Liver (tissue), 9 donors: ENCODE measurements around the gene GZMM. TPM values are rescaled to one million over a fixed set of nuclear protein-coding genes. Genes with fewer than 3 reads are reported as not detected.

Experiments used
- DNase-seq: peaks from one replicate; pipeline ENCODE4 v3.0.0-alpha.2; 2017; ENCODE audit warnings: low spot score
- H3K27ac ChIP-seq, 2 donors: one replicate each; pipeline ENCODE4 v1.7.0; 2013; ENCODE audit warnings: inconsistent platforms in 2 of 2, low read length in 2 of 2, control low read depth in 1 of 2, low read depth in 1 of 2, mild to moderate bottlenecking in 1 of 2
- H3K27me3 ChIP-seq, 4 donors: one replicate each; pipeline versions ENCODE4 v1.6.1 to v1.7.0; 2013; ENCODE audit warnings: low read length in 3 of 4, inconsistent platforms in 1 of 4, mild to moderate bottlenecking in 1 of 4, moderate library complexity in 1 of 4; ENCODE audit not compliant: control insufficient read depth in 4 of 4, insufficient read depth in 4 of 4
- H3K36me3 ChIP-seq, 4 donors: one replicate each; pipeline versions ENCODE4 v1.6.1 to v1.7.0; 2013; ENCODE audit warnings: low read length in 3 of 4, mild to moderate bottlenecking in 3 of 4, low read depth in 1 of 4, moderate library complexity in 1 of 4; ENCODE audit not compliant: control insufficient read depth in 4 of 4, insufficient read depth in 3 of 4
- H3K4me1 ChIP-seq, 4 donors: one replicate each; pipeline versions ENCODE4 v1.6.1 to v1.7.0; 2013; ENCODE audit warnings: low read length in 3 of 4, mild to moderate bottlenecking in 3 of 4, moderate library complexity in 1 of 4; ENCODE audit not compliant: control insufficient read depth in 4 of 4, insufficient read depth in 4 of 4
- H3K4me3 ChIP-seq, 3 donors: one replicate each; pipeline versions ENCODE4 v1.6.1 to v1.7.0; 2013; ENCODE audit warnings: low read length in 3 of 3, control low read depth in 1 of 3, low read depth in 1 of 3, mild to moderate bottlenecking in 1 of 3
- H3K9ac ChIP-seq, 2 donors: one replicate each; pipeline ENCODE4 v1.7.0; 2013; ENCODE audit warnings: low read length in 2 of 2, mild to moderate bottlenecking in 2 of 2, moderate library complexity in 2 of 2, control low read depth in 1 of 2, low read depth in 1 of 2
- H3K9me3 ChIP-seq, 4 donors: one replicate each; pipeline versions ENCODE4 v1.6.1 to v1.7.0; 2013; ENCODE audit warnings: low read length in 3 of 4; ENCODE audit not compliant: control insufficient read depth in 4 of 4
- ATF3 ChIP-seq: IDR thresholded peaks from 2 replicates; pipeline ENCODE4 v1.6.1; 2016; ENCODE audit warnings: antibody characterized with exemption
- CTCF ChIP-seq: fragments of 150-350 bp; IDR thresholded peaks from 2 replicates; pipeline ENCODE4 v1.5.1; 2017; ENCODE audit warnings: improper control_type of control experiment, low read depth, low read length; ENCODE audit not compliant: missing input control
- EGR1 ChIP-seq, 2 donors: IDR thresholded peaks; 2 replicates each; pipeline ENCODE4 v1.6.1; 2016 to 2018; ENCODE audit warnings: antibody characterized with exemption in 2 of 2, low read depth in 2 of 2
- FOXA1 ChIP-seq: IDR thresholded peaks from 2 replicates; pipeline ENCODE4 v1.6.1; 2016; ENCODE audit warnings: antibody characterized with exemption
- FOXA2 ChIP-seq: IDR thresholded peaks from 2 replicates; pipeline ENCODE4 v1.6.1; 2016; ENCODE audit warnings: antibody characterized with exemption
- GABPA ChIP-seq, 2 donors: IDR thresholded peaks in 1 of 2; conservative IDR thresholded peaks in 1 of 2; 2 replicates each; pipeline ENCODE4 v1.6.1; 2016; ENCODE audit warnings: antibody characterized with exemption in 2 of 2, mild to moderate bottlenecking in 1 of 2, moderate library complexity in 1 of 2
- HNF4A ChIP-seq, 2 donors: conservative IDR thresholded peaks; 2 replicates each; pipeline ENCODE4 v1.6.1; 2016; ENCODE audit warnings: antibody characterized with exemption in 2 of 2, mild to moderate bottlenecking in 2 of 2
- HNF4G ChIP-seq: IDR thresholded peaks from 2 replicates; pipeline ENCODE4 v1.6.1; 2016; ENCODE audit warnings: antibody characterized with exemption
- JUND ChIP-seq, 2 donors: IDR thresholded peaks; 2 replicates each; pipeline ENCODE4 v1.6.1; 2016; ENCODE audit warnings: antibody characterized with exemption in 2 of 2
- MAX ChIP-seq: IDR thresholded peaks from 2 replicates; pipeline ENCODE4 v1.6.1; 2016; ENCODE audit warnings: antibody characterized with exemption
- NR2F2 ChIP-seq: IDR thresholded peaks from 2 replicates; pipeline ENCODE4 v1.6.1; 2016; ENCODE audit warnings: antibody characterized with exemption
- RAD21 ChIP-seq, 2 donors: IDR thresholded peaks; 2 replicates each; pipeline ENCODE4 v1.6.1; 2016; ENCODE audit warnings: antibody characterized with exemption in 2 of 2, mild to moderate bottlenecking in 2 of 2
- REST ChIP-seq: IDR thresholded peaks from 2 replicates; pipeline ENCODE4 v1.6.1; 2016; ENCODE audit warnings: antibody characterized with exemption, mild to moderate bottlenecking
- RXRA ChIP-seq, 2 donors: IDR thresholded peaks; 2 replicates each; pipeline ENCODE4 v1.6.1; 2017 to 2018; ENCODE audit warnings: antibody characterized with exemption in 2 of 2, mild to moderate bottlenecking in 1 of 2
- SP1 ChIP-seq: IDR thresholded peaks from 2 replicates; pipeline ENCODE4 v1.6.1; 2018; ENCODE audit warnings: antibody characterized with exemption, mild to moderate bottlenecking
- TAF1 ChIP-seq: conservative IDR thresholded peaks from 2 replicates; pipeline ENCODE4 v1.6.1; 2016; ENCODE audit warnings: antibody characterized with exemption, mild to moderate bottlenecking
- YY1 ChIP-seq: IDR thresholded peaks from 2 replicates; pipeline ENCODE4 v1.6.1; 2016; ENCODE audit warnings: antibody characterized with exemption, mild to moderate bottlenecking
- ZBTB33 ChIP-seq: IDR thresholded peaks from 2 replicates; pipeline ENCODE4 v1.6.1; 2016; ENCODE audit warnings: antibody characterized with exemption
- WGBS: extraction: QIAGEN DNeasy Blood & Tissue Kit; methylation state at CpG from one replicate; pipeline ENCODE4 v1.1.7; 2013; 5-methylcytosine and 5-hydroxymethylcytosine counted together
- polyA plus RNA-seq, 2 donors: library from polyadenylated mRNA; stranded (reverse) in 1 of 2; unstranded in 1 of 2; fragments of 200-250 nt in 1 of 2; fragments of >200 nt in 1 of 2; fragmentation: Nextera tagmentation in 1 of 2; extraction: Ambion mirVana in 1 of 2; gene quantifications; one replicate each; pipeline versions ENCODE4 v1.2.1 to v1.2.3, GENCODE V29; 2013 to 2015
- total RNA-seq, 2 donors: library from RNA; depleted of rRNA; stranded (reverse); fragments of >200 nt; gene quantifications; one replicate each; pipeline ENCODE4 v1.2.3, GENCODE V29; 2014
- donor health status: healthy.
- donor health status: healthy.
- donor health status: healthy.
- donor health status: healthy.
- donor health status: healthy.

The GZMM gene
- total and polyA plus RNA-seq, 4 donors = 0.28 to 1.3 (median 1.1) TPM

- H3K27me3 ChIP-seq = no peaks in the 10 kb centered on the region
- WGBS = under 1% methylated on average over 103 of the region's 103 CpGs
- TF ChIP-seq CTCF (peak; percentile 2), YY1 (peak; percentile 19), SP1 (no peak)
- DNase-seq = peak; percentile 93
- peaks cover 15 to 37% (median 22%) of the 10 kb centered on the region in 4 donors for H3K4me1 ChIP-seq
- peak overlapping the region; percentile 74 to 83 (median 75) for H3K4me3 ChIP-seq
- H3K36me3 ChIP-seq = peaks cover 0 to 2% (median 0%) of the 10 kb centered on the region in 4 donors
- H3K9ac ChIP-seq = peak overlapping the region; percentile 58 to 59
- no peaks in the 10 kb centered on the region for H3K9me3 ChIP-seq
- peak overlapping the region; percentile 94 to 95 for H3K27ac ChIP-seq
Measured at GRCh38 chr19:531009-531752, 12.7 kb upstream of the GZMM start.

GRCh38 chr19:531753-532560 lies 11.9 kb upstream of the GZMM start, which contains the start of gene CDC34:
TSS of gene CDC34 (plus strand) at chr19:531760. CDS start at chr19:531932, 172 bp downstream.
- Histone ChIP-seq H3K27me3 (no peaks in the 10 kb centered on the region), H3K9ac (peak within 1 kb of the TSS; percentile 85 to 86), H3K4me1 (peaks cover 15 to 37% (median 22%) of the 10 kb centered on the region in 4 donors), H3K9me3 (no peaks in the 10 kb centered on the region), H3K27ac (peak within 1 kb of the TSS; percentile 94 to 95), H3K36me3 (peaks cover 0 to 9% (median 5%) of the 10 kb centered on the region in 4 donors), H3K4me3 (peak within 1 kb of the TSS; percentile 81 to 83 (median 83))
- TF ChIP-seq GABPA (IDR thresholded peaks at IDR 0.05 in 1 of 2, conservative IDR thresholded peaks at IDR 0.05 in 1 of 2) = no peak
- TF ChIP-seq HNF4G = no peak
- no peak for TF ChIP-seq FOXA2
- TF ChIP-seq TAF1 = no peak
- TF ChIP-seq ZBTB33 = no peak
- TF ChIP-seq MAX = no peak
- TF ChIP-seq YY1 = no peak
- no peak for TF ChIP-seq RAD21 (IDR thresholded peaks at IDR 0.05)
- no peak for TF ChIP-seq FOXA1
- TF ChIP-seq REST = no peak
- TF ChIP-seq CTCF = no peak
- TF ChIP-seq JUND (IDR thresholded peaks at IDR 0.05) = no peak
- no peak for TF ChIP-seq RXRA (IDR thresholded peaks at IDR 0.05)
- TF ChIP-seq SP1 = no peak
- no peak for TF ChIP-seq ATF3
- no peak for TF ChIP-seq HNF4A (conservative IDR thresholded peaks at IDR 0.05)
- no peak for TF ChIP-seq EGR1 (IDR thresholded peaks at IDR 0.05; ENCODE audit: low read depth in 2 of 2)
- TF ChIP-seq NR2F2 = no peak
- no peak for DNase-seq
- under 1% methylated on average over 84 of the region's 84 CpGs for WGBS
